HTR-8/SVneo (cell line): Measurements from ENCODE around the gene FBXW10.
A peak's percentile ranks its signal among the peaks of the same experiment; 100 is the strongest.
"Not testable (repeated sequence)": the region's sequence is repeated elsewhere in the genome, so short reads cannot be mapped to it uniquely, and the experiment has no call there.

ENCODE experiments used
- DNase-seq: peaks from one replicate; pipeline ENCODE4 v3.0.0; 2011; ENCODE audit warnings: low spot score, mixed read lengths; ENCODE audit not compliant: insufficient read length
- FAIRE-seq: peaks from 2 replicates; lab custom pipeline; 2011; peaks lifted over from hg19 to GRCh38; lab: Jason Lieb, UNC

The FBXW10 gene

DNA sequence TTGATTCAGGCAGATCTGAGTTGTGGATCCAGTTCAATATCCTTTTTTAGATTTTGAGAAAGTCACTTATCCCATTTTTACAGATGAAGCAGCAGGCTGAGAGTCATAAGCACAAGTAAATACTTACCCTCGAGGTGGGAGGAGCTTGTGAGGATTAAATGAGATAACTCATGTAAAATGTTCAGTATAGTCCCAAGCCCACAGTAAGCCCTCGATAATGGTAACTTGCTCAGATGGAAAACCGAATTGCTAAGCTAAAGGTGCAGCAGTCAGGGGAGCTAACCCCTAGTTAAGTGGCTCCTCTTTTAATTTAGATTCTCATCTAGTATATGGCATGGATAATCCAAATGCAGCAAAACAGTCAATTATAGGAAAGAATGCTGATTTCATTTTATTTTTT lies 72.1 kb downstream of the FBXW10 start:
- not testable (repeated sequence) for FAIRE-seq, DNase-seq

DNA sequence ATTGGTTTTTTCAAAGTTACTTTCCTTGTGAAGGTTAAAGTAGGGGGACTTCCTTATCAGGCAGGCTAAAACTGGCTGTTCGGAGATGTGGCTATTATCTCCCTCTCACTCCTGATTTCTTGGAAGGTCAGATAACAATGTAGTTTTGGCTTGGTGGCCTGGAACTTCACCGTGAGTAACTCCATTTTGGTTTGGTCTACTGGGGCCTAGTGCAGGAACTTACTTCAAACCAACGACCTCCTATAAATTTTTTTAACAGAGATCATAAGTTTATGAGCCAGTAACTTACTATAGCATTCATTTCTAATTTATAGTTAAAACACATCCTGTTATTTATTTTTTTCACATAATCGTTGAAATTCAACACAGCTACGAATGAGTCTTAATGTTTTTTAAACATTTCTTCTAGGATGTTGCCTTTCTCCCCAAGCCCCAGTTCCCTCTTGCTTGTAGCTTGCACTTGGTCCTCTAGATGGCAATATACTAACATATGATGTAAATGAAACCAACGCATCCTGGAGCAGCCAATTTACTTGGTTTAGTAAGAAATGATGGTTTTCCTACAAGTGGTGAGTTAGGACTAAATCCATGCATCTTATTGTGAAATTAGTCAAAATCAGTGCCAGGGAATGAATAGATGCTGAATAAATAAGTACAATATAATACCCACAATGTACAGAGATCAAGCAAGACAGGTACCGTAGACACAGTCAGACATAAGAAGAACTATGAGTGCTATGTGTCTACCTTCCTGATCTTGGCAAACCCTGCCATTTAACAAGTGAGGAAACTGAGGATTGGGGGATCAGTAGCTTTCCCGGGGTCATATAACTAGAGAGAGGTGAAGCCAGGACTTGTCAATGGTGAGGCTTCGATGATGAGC lies 72.9 kb downstream of the FBXW10 start:
- FAIRE-seq (peak; percentile 94), DNase-seq (peak; percentile 36)

DNA sequence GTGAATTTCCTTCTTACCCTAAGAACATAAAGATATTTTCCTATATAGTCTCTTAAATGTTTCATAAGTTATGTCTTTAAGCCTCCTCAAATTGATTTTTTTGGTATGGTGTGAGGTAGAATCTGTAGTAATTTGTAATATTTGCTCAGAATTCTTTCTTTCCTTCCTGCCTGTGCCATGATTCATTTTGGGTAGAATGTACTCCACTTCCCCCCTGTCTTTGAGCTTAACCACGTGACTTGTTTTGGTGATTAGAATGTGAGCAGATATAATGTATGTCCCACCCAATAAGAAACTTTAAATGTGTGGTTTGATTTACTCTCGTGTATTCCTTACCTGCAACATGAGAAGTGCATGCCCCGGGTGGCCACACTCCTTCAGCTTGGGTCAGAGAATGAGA lies 77.6 kb downstream of the FBXW10 start:
- not testable (repeated sequence) for DNase-seq
- peak; percentile 68 for FAIRE-seq

DNA sequence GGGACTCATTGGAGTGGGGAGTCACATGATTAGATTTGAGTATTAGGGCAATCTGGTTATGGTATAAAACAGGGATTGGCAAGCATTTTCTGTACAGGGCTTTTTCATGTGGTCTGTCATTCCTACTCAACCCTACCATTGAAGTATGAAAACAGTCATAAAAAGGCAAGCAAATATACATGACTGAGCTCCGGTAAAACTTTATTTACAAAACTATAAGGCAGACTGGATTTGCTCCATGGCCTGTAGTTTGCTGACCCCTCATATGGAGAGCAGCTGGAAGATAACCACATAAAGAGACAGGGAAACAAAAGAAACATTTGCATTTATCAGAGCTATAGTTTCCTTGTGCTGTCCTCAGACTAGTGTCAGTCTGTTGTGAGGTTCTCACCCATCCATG lies 83.8 kb downstream of the FBXW10 start:
- DNase-seq, FAIRE-seq: not testable (repeated sequence)
